HG03280 (cell line): ENCODE results near the gene LPAR2.
"Not testable (repeated sequence)": the region's sequence is repeated elsewhere in the genome, so short reads cannot be mapped to it uniquely, and the experiment has no call there.

Experiments used
- ATAC-seq: cut with Tn5 transposase; IDR thresholded peaks from one replicate; pipeline ENCODE4 v1.9.1; 2021; ENCODE audit warnings: mild to moderate bottlenecking, moderate library complexity; ENCODE audit not compliant: unreplicated experiment

The LPAR2 gene

DNA sequence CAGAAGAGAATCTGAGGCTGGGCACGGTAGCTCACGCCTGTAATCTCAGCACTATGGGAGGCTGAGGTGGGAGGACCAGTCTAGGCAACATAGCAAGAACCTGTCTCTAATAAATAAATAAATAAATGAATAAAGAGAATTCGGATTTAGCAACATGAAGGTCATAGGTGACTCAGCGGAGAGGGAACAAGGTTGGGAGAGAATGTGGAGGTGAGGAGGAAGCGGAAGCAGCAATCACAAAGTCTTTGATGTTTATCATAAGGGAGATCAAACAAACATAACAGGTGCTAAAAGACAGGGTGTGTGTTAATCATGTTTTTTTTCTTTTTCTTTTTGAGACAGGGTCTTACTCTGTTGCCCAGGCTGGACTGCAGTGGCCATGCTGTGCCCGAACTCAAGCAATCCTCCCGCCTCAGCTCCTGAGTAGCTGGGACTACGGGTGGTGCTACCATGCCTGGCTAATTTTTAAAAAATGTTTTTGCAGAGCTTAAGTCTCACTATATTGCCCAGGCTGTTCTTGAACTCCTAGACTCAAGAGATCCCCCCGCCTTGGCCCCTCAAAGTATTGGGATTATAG is 25.8 kb downstream of the LPAR2 start:
- ATAC-seq: no peak

DNA sequence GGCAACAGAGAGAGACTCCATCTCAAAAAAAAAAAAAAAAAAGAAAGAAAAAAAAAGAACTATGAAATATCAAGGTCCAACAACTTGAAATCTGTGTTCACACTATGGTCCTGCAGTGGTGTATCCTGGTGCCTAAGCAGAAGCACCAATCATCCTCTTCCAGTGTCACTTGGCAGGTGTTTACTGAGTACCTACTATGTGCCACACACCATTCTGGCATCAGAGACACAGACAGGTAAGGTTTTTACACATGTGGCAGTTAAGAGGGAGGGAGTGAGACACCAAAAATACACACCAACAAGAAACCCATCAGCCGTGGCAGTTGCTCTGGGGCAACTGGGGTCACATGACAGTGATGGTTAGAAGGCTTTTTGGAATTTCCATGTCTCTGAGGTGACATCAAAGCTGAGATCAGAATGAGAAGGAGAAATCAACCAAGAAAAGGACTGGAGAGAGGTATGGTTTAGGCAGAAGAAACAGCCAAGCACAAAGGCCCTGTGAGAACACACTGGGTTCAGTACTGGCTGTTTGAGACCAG is 27.2 kb downstream of the LPAR2 start:
- no peak for ATAC-seq

DNA sequence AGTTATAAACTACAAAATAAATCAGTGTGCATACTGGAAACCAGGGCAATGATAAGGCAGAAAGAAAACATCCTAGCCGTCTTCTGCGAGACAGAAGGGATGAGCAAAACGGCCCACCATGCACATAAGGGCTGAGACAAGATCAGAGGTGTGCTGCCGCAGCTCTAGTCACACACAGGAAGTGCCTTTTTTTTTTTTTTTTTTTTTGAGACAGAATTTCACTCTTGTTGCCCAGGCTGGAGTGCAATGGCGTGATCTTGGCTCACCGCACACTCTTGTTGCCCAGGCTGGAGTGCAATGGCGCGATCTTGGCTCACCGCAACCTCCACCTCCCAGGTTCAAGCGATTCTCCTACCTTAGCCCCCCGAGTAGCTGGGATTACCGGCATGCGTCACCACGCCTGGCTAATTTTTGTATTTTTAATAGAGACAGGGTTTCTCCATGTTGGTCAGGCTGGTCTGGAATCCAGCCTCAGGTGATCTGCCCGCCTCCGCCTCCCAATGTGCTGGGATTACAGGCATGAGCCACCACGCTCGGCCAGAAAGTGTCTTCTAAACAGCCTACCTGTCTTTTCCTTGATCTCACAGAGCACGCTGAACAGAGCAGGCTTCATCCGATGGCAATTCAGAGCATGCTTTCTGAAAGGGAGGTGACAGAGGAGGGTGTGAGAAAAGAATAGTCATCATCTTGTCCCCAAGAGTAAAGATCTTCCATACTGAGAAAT is 29.1 kb downstream of the LPAR2 start:
- not testable (repeated sequence) for ATAC-seq

DNA sequence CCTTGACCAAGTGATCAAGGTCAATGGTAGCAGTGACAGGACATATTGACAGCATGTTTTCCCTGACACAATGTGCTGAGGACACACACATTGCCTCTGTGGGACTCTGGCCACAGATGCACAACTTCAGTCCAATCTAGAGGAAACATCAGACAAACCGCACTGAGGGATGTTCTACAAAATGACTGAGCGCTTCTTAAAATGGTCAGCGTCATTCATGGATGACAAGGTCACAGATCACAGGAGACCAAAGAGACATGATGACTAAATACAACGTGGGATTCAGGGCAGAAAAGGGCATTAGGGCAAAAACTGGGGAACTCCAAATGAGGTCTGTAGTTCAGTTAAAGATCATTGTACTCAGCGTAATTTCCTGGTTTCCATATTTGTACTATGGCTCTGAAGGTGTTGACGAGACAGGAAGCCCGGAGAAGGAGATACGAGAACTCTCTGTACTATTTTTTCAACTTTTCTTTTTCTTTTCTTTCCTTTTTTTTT is 30.2 kb downstream of the LPAR2 start:
- ATAC-seq: peak; percentile 53

DNA sequence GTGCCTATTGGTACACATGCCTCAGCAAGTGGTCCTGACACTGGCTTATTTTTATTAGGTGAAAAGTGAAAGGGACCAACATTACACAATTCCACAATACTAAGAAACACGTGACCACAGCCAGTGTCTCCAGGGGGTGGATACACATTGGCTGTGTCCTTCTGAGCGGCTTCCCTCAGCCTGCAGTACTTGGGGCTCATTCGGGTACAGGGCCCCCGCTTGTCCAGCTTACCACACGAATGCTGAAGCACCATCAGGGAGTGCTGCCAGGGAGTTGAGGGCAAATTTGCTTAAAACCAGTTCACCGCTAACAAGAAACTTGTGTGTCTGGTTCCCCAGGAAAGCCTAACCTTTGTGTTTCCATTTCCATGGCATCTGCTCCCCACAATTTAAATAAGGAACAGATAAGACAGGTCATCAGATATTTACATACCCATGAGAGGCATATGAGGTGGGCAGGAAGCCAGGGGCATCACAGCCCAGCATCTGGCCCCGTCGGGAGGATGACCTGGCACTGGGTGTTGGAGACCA is 32.8 kb downstream of the LPAR2 start:
- ATAC-seq: no peak

DNA sequence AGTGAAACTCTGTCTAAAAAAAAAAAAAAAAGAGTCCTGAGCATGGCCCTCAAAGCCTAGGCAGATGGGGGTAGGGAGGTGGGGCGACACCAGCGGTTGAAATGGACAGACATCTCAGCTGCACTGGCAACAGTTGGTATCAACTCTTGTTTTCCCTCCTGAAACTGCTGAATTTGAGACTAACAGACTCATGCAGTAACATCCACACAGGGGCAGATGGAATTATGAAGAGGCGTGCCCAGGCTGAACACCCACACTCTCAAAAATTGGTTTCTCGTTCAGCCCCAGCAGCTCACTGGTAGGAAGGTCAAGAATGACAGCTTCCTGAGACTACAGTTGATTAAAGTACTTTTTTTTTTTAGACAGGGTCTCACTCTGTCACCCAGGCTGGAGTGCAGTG is 33.6 kb downstream of the LPAR2 start:
- ATAC-seq: no peak

DNA sequence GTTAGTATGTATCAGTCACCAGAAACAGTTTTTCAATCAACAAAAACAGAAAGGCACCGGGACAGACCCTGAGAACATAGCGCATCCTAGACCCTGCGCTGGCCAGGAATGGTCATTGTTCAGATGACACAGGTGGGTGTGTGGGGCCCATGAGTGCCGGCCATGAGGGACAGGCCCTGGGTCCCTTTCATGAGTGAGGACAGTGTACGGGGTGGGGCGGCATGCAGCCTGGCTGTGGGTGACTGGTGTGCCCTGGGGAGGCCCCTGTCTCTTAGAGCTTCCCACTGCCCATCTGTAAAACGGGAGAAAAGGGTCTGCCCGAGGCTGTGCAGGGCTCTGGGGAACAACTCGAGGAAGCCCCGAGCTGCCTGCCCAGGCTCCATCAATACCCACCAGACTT is 35.3 kb downstream of the LPAR2 start:
- ATAC-seq: no peak

DNA sequence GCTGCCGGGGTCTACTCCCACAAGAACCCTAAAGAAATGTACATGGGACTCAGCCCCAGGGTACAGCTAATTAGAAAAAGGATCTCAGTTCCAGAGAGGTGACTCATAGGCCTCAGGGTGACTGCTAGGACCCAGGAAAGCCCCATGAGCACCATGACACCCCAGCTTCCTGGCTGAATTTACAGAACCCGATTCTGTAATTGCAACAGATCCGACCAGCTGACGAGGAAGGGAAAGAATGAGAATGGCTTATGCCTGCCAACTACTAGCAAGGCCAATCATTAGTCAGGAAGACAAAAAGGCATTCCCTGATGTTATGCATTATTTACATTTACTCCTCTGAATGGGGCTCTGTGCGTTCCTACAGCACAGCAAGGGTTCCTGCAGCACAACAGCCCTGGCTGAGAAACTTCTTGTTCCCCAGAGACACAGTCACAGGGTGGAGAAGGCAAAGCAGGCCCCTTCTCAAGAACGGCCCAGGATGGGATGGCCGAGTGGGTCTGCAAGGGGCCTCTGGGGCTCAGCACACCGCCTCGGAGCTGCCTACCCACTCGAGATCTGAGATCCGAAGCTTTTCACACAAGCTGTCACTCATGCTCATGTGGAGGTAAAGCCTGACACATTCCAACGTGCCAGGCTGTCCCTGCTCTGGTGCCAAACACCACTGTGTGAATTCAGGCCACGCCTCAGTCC is 36.7 kb downstream of the LPAR2 start:
- peak; percentile 67 for ATAC-seq

DNA sequence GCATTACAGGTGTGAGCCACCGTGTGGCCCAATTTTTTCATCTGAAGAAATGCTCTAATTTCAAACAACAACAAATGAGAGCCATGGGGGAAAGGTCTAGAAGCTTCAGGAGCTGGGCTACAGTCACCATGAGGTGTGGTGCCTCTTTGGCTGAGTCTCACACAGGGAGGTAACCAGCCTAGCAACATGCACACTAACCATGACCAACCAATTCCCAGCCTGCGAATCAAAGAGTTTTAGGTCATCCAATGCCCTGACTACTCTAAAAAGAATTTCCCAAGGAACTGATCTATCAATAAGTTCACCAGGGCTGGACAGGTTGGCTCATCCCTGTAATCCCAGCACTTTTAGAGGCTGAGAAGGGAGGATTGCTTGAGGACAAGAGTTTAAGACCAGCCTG is 39.5 kb downstream of the LPAR2 start:
- no peak for ATAC-seq

DNA sequence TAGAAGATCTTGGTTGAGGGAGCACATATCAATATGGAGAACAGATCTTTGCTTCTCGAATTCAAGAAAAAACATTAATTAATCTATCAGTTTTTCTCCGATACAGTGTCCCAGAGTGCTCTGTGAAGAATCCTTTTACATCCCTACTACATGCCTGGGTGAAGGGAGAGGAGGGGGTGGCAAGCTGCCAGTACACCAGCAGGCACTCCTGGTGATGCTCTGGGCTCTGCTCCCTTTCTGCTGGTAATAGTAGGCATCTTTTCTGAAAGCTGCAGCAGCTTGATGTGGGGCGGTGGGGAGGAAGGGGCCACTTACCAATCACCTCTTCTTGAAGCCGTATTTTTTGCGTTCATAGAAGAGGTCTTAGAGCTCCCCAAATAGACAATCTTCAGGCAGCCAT is 40.2 kb downstream of the LPAR2 start:
- no peak for ATAC-seq

DNA sequence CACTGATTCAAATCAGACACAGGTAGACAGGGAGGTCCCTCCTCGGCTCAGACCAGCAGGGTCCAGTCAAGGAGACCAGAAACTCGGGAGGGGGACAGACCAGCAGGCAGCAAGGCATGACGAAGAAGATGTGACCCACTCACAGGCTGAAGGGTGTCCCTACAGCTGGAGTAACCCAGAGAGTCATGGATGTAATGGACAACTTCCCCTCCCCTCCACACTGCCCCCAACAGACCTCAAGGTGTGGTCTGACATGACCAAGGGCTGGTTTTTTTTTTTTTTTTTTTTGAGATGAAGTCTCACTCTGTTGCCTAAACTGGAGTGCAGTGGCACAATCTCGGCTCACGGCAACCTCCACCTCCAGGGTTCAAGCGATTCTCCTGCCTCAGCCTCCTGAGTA is 43.7 kb downstream of the LPAR2 start:
- no peak for ATAC-seq

DNA sequence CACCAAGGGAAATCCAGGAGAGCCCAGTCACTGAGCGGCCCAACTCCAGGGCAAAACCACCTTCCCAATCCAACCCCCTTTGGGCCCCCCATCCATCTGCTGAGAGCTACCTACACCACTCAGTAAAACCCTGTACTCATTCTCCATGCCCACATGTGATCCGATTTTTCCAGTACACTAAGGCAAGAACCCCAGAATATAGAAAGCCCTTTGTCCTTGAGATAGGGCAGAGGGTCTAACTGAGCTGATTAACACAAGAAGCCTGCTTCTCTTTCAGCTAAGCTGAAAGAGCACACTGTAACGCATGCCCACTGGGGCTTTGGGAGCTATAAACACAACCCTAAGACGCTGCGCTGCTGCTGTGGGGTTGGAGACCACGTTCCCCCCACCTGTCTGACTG is 45.5 kb downstream of the LPAR2 start:
- ATAC-seq: no peak

DNA sequence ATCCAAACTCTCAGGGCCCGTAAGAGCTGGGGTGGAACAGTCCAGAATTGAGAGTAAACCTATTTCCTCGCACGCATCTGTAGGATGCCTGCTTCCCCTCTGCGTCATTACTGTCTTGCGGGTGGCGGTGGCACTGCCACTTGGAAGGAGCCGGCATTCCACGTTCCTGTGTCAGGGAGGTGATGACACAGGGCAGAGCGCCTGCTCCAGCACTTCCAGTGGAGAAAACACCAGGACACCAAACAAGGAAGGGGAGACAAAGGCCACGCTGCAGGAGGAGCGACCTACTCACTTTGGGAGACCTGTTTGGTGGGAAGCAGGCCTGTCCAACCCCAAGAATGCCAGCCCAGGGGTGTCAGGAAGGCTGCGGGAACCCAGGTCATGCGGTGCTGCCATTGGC is 46.6 kb downstream of the LPAR2 start:
- ATAC-seq: no peak

DNA sequence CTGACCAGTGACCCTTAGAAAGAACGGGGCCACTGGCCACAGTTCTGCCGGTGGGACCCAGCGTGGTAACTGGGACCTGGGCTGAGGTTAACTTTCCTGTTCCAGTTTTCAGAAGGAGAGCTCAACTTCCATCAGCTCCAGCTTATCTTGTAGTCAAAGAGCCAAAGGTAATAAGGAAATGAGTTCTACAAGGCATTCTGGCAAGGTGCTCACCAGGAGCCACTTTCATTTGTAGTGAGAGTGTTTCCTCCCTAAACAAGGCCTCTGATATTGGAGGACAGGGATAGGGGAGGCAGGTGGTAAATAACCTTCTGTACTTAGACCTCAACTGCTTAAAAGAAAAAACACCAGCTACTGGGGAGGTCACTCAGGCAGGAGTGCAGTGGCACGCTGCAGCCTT is 47.6 kb downstream of the LPAR2 start:
- no peak for ATAC-seq

DNA sequence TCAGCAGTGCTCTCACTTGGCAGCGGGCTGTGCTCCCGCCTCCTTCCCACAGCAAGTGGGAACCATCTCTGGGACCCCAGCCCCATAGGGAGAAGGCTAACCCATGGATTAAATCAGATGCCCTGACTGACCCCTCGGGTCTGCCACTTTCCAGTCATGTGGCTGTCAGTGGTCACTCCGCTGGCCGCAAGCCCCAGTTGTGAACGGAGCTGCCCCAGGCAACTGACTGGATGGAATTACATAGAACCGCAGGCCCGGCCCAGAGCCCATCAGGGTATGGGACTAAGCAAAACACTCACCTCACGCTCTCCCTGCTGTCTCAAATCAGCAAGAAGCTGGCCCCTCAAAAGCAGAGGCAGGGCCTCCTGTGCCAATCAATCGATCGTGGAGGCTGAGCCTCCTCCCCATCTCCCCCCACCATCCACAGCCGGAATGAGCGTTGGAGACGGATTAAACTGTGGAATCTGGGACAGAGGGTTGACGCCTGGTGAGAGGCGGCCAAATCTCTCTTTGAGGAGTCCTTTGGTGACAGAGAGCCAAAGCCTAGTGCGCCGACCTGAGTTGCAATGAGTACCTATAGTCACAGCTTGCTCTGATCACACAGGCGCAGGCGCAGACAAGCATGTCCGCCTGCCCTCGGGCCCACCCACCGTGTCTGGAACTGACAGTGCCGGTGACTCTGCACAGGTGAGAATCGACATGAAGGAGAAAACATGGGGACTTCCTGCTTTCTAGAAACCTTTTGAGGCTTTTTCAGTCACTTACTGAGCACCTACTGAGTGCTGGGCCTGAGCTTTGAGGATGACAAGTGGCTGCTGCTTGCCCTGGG is 48.3 kb downstream of the LPAR2 start:
- no peak for ATAC-seq

DNA sequence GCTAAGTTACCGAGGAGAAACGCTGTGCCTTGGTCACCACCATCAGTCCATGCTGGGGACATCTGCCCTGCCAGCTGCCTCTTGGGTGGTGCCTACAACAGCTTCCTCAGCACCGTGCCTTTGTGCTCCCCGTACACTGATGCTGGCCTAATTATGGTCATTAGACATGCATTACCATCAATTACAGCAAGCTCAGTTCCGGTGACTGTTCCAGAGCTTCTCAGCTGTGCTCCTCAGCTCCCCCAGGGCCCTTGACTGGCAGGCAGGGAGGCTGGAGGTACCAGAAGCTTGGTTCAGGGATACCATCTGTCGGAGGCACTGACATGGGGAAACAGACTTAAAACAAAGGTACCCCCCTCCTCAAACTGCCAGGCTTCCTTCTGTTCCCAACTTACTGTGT is 49.8 kb downstream of the LPAR2 start:
- no peak for ATAC-seq

DNA sequence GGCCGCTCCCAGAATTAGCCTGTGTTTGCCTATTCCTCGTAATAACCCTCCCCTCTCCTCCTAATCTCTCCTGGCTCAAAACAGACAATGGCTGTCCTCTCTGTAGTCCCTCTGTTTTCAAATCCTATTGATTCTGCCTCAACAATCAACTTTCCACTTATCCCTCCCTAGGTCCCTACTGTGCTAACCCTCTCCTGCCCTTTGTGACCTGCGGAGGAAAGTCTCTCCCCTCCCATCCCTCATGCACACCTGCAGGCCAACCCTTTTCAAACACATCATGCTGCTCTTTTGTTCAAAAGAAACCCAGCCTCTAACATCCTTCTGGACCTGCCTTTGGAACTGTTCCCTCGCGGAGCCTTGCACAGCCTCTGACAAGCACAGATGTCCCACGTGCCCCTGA is 52.6 kb downstream of the LPAR2 start:
- ATAC-seq: no peak
